HAP-1 (cell line): ENCODE data around the gene HIVEP3.

Experiments used
- DNase-seq, 2 experiments: peaks; one replicate each; pipeline ENCODE4 v3.0.0-alpha.2; 2016 to 2020; ENCODE audit warnings: low spot score in 2 of 2
- H3K27me3 ChIP-seq: fragments of 250-450 bp; sonication (Bioruptor Pico); 2 replicates; pipeline ENCODE4 v1.5.1; 2020; ENCODE audit warnings: low read depth, mild to moderate bottlenecking, moderate library complexity
- H3K36me3 ChIP-seq: fragments of 250-450 bp; sonication (Bioruptor Pico); replicated peaks from 2 replicates; pipeline ENCODE4 v1.5.1; 2020; ENCODE audit warnings: mild to moderate bottlenecking
- H3K4me1 ChIP-seq: fragments of 250-450 bp; sonication (Bioruptor Pico); 2 replicates; pipeline ENCODE4 v1.5.1; 2020; ENCODE audit warnings: mild to moderate bottlenecking
- H3K4me3 ChIP-seq: fragments of 250-450 bp; sonication (Bioruptor Pico); 2 replicates; pipeline ENCODE4 v1.5.1; 2020; ENCODE audit warnings: mild to moderate bottlenecking, moderate library complexity
- H3K9me3 ChIP-seq: fragments of 250-450 bp; sonication (Bioruptor Pico); 2 replicates; pipeline ENCODE4 v1.5.1; 2020; ENCODE audit warnings: mild to moderate bottlenecking, moderate library complexity
- in situ Hi-C: fragments of 300-500 bp; cut with MboI; formaldehyde crosslinking; loops from 3 replicates; pipeline ENCODE4 v1.14.3; 2020; ENCODE audit warnings: low sequenced_read_pairs, inconsistent platforms, mixed read lengths

HIVEP3 gene

DNA sequence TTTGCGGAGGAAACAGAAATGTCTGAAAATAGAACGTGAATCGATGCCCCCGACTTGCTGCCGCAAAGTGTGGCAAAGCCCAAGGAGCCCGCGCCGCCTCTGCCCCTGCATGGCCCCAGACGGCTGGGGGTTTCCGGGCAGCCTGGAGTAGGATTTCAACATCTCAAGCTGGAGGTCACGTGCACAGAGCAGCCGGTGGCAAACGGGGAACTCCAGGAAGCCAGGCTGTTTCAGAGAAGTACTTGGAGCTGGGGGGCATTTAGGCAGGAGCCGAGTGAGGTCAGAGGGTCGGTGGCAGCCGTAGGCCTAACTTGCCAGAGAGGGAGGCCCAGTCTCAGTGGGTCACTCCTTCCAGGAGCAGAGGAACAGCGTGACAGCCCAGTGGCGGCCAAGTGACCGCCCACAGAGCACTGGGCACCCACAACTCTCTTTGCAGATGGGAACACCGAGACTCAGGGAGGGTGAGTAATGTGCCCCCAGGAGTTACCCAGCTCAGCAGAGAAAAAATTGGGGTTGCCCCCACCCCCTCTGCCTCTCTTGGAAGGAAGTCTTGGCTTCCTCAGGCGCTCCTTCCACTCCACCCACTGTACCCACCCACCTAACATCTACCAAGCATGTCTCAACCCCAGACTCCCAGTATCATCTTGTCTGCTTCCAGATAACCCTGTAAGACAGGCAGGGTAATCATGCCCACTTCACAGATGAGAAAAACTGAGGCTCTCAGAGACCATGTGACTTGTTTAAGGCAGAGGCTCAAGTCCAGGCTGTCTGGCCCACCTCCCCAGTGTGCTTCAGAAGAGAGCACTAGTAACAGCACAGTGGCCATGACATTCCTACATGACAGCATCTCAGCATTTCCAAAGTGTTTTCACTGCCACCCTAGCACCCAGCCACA, 179.4 kb downstream of the HIVEP3 start:
- in situ Hi-C loops, result no loop called here
- Histone ChIP-seq H3K36me3 (no peaks in the 10 kb centered on the region), H3K4me3 (no peak overlapping the region), H3K4me1 (no peaks in the 10 kb centered on the region), H3K27me3 (0 out of 2 replicates have a peak, but pooled peaks cover 2% of the 10 kb centered on the region), H3K9me3 (no peaks in the 10 kb centered on the region)
- DNase-seq, result no peak

DNA sequence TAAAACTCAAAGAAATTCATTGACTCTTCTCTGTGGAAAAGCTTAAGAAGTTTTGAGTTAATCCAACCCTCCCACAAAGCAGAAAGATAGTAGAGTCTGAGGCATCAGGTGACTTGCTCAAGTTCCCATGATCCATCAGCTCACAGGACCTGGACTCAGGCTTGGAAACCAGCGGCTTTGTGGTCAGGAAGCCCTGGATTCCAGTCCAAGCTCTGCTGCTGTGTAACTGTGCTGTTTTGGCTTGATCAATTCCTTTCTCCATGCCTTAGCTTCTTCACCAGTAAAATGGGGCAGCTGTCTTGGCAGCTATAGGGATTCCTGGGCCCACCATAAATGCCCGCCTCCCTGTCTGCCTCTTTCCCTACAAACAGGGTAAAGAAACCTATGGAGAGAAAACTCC, 180.2 kb downstream of the HIVEP3 start:
- no peaks in the 10 kb centered on the region for H3K9me3 ChIP-seq
- H3K27me3 ChIP-seq, result 0 out of 2 replicates have a peak, but pooled peaks cover 2% of the 10 kb centered on the region
- H3K4me3 ChIP-seq, result no peak overlapping the region
- H3K4me1 ChIP-seq, result no peaks in the 10 kb centered on the region
- in situ Hi-C loops, result no loop called here
- no peak for DNase-seq
- no peaks in the 10 kb centered on the region for H3K36me3 ChIP-seq

- Histone ChIP-seq H3K4me3 (no peak overlapping the region), H3K4me1 (no peaks in the 10 kb centered on the region), H3K27me3 (0 out of 2 replicates have a peak, but pooled peaks cover 2% of the 10 kb centered on the region), H3K36me3 (no peaks in the 10 kb centered on the region), H3K9me3 (no peaks in the 10 kb centered on the region)
- in situ Hi-C loops, result no loop called here
- DNase-seq, result no peak
Observed at GRCh38 chr1:41738006-41738405, 180.7 kb downstream of the HIVEP3 start.

DNA sequence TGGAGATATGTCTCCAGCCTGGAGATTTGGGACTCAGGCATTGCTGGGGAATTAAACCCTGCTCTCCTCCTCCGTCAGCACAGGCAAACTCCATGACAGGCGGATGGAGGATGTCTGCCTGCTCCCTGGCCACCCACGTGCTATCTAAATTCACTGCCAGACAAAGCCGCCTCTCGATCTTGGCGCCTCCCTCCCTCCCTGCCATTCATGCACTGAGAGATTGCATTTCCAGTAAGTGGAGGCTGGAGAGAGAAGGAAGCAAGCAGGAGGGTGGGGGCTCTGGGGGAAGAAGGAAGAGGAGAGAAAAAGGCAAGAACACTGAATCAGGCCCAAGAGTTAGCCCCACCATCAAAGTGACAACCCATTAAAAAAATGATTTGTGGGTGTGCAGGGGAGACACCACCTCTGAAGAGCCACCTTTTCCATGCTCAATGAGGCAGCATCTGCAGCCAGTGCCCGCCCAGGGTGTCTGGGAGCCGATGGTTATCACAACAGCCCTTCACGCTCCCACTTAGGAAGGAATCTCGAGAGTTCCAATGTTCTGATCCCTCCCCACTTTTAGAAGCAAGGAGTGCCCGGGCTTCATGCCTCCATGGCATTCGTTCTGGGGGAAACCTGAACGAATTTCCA, 183.0 kb downstream of the HIVEP3 start:
- no peaks in the 10 kb centered on the region for H3K9me3 ChIP-seq
- in situ Hi-C loops, result no loop called here
- H3K36me3 ChIP-seq, result no peaks in the 10 kb centered on the region
- 0 out of 2 replicates have a peak, but pooled peaks cover 2% of the 10 kb centered on the region for H3K27me3 ChIP-seq
- H3K4me1 ChIP-seq, result no peaks in the 10 kb centered on the region
- H3K4me3 ChIP-seq, result no peak overlapping the region
- DNase-seq, result no peak

GRCh38 chr1:41735139-41735538, 183.6 kb downstream of the HIVEP3 start:
- Histone ChIP-seq H3K4me1 (no peaks in the 10 kb centered on the region), H3K27me3 (0 out of 2 replicates have a peak, but pooled peaks cover 2% of the 10 kb centered on the region), H3K36me3 (no peaks in the 10 kb centered on the region), H3K4me3 (no peak overlapping the region), H3K9me3 (no peaks in the 10 kb centered on the region)
- DNase-seq, result no peak
- in situ Hi-C loops, result no loop called here

- no peak overlapping the region for H3K4me3 ChIP-seq
- in situ Hi-C loops, result no loop called here
- H3K36me3 ChIP-seq, result no peaks in the 10 kb centered on the region
- DNase-seq, result no peak
- H3K27me3 ChIP-seq, result 0 out of 2 replicates have a peak, but pooled peaks cover 2% of the 10 kb centered on the region
- no peaks in the 10 kb centered on the region for H3K4me1 ChIP-seq
- no peaks in the 10 kb centered on the region for H3K9me3 ChIP-seq
Observed at GRCh38 chr1:41734201-41734970, 184.3 kb downstream of the HIVEP3 start.

DNA sequence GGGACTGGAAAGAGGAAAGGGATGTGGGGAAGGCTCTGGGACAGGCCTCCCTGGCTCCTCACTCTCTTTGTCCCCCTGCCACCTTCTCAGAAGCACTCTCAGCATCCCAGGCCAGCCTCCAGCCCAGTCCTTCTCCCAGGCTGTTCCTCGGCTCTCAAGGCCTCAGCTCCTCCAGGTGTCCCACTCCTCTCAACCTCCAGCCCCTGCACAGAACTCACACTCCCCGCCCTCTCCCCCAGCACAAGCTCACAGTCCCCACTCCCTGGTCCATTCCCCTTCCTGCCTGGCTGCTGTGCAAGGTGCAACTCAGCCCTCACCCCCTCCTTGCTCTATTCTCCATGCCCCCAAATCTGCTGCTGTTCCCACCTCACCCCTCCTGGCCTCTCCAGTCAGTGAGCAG, 185.0 kb downstream of the HIVEP3 start:
- Histone ChIP-seq H3K27me3 (0 out of 2 replicates have a peak, but pooled peaks cover 2% of the 10 kb centered on the region), H3K9me3 (no peaks in the 10 kb centered on the region), H3K4me3 (no peak overlapping the region), H3K36me3 (no peaks in the 10 kb centered on the region), H3K4me1 (no peaks in the 10 kb centered on the region)
- in situ Hi-C loops, result no loop called here
- no peak for DNase-seq

GRCh38 chr1:41733021-41733420, 185.7 kb downstream of the HIVEP3 start:
- Histone ChIP-seq H3K4me1 (no peaks in the 10 kb centered on the region), H3K36me3 (no peaks in the 10 kb centered on the region), H3K9me3 (no peaks in the 10 kb centered on the region), H3K27me3 (0 out of 2 replicates have a peak, but pooled peaks cover 2% of the 10 kb centered on the region), H3K4me3 (no peak overlapping the region)
- no peak for DNase-seq
- in situ Hi-C loops, result no loop called here

- in situ Hi-C loops, result no loop called here
- Histone ChIP-seq H3K9me3 (no peaks in the 10 kb centered on the region), H3K4me3 (no peak overlapping the region), H3K27me3 (0 out of 2 replicates have a peak, but pooled peaks cover 2% of the 10 kb centered on the region), H3K4me1 (no peaks in the 10 kb centered on the region), H3K36me3 (no peaks in the 10 kb centered on the region)
- DNase-seq, result no peak
Observed at GRCh38 chr1:41731516-41732030, 187.1 kb downstream of the HIVEP3 start.

- H3K27me3 ChIP-seq, result 0 out of 2 replicates have a peak, but pooled peaks cover 2% of the 10 kb centered on the region
- H3K4me1 ChIP-seq, result no peaks in the 10 kb centered on the region
- no peak for DNase-seq
- no peak overlapping the region for H3K4me3 ChIP-seq
- H3K9me3 ChIP-seq, result no peaks in the 10 kb centered on the region
- in situ Hi-C loops, result no loop called here
- no peaks in the 10 kb centered on the region for H3K36me3 ChIP-seq
Observed at GRCh38 chr1:41730806-41731205, 187.9 kb downstream of the HIVEP3 start.

DNA sequence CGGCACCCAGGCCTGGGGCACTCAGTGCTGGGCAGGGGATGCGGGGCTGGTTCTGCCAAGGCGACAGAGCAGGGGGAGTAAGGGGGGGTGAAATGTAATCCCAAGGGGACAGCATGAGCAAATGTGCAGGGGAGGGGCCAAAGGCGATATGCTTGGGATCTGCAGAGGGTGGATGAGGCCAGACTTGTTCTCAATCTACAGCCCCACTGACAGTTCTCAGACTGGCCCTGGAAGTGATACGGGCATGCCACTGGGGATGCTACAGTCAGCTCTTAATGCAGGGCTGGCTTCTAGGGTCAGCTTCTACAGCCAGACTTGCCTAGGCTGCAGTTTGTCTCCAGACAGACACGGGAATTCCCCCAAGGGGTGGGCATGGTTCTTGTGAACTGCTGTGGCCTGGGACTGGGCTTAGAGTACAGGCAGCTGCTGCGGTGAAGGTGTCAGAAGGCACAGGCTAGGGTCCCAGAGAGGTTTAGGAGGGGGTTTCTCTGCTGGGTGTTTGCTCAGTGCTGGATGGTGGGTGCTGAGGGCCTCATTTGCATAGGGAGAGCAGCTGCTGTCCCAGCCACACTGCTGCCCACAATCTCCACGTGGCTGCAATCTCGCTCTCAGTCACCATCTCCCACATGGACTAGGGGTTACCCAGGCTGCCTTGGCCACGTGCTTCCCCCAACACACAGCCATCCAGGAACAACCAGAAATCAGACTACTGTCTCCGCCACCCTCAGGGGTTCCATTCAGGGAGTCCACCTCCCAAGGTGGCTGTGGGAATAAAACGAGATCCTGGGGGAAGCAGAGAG, 190.1 kb downstream of the HIVEP3 start:
- DNase-seq, result no peak
- H3K4me3 ChIP-seq, result no peak overlapping the region
- in situ Hi-C loops, result no loop called here

DNA sequence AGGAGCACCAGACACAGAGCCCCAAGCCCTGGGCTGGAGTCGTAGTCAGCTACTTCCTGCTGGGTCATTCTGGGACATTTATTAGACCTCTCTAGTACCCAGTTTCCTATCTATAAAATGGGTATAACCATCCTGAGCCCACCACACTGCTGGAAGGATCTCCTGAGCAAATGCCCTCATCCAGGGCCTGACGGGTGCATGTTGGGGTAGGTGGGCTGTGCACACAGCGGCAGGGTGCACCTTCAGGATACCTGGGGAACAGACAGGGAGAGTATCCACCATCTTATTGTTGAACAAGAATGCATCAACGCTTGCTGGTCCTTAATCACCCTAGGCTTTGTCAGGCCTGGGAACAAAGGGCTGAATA, 191.0 kb downstream of the HIVEP3 start:
- DNase-seq, result no peak
- no peak overlapping the region for H3K4me3 ChIP-seq
- in situ Hi-C loops, result no loop called here
- H3K4me1 ChIP-seq, result no peaks in the 10 kb centered on the region
- H3K9me3 ChIP-seq, result no peaks in the 10 kb centered on the region
- H3K27me3 ChIP-seq, result no peaks in the 10 kb centered on the region
- H3K36me3 ChIP-seq, result no peaks in the 10 kb centered on the region

More for the DNA sequence above, 190.1 kb downstream of the HIVEP3 start:
- H3K27me3 ChIP-seq, result no peaks in the 10 kb centered on the region
- no peaks in the 10 kb centered on the region for H3K36me3 ChIP-seq
- no peaks in the 10 kb centered on the region for H3K4me1 ChIP-seq
- no peaks in the 10 kb centered on the region for H3K9me3 ChIP-seq
